Retinal pigment epithelial cell (primary cell): Measurements from ENCODE around the gene SUMO3.

Source experiments
- DNase-seq: peaks from one replicate; pipeline ENCODE4 v3.0.0-alpha.2; 2010; ENCODE audit warnings: low read depth
- H3K4me3 ChIP-seq: 2 replicates; pipeline ENCODE4 v1.5.1; 2011; ENCODE audit warnings: mild to moderate bottlenecking, low read length, control low read depth, moderate library complexity
- CTCF ChIP-seq: conservative IDR thresholded peaks from 2 replicates; pipeline ENCODE4 v1.5.1; 2011; ENCODE audit warnings: low read depth, low read length, control low read depth, inconsistent platforms

The SUMO3 gene

GRCh38 chr21:44858291-44858690 lies 40.4 kb upstream of the SUMO3 start:
- no peak overlapping the region for H3K4me3 ChIP-seq
- TF ChIP-seq CTCF: no peak
- DNase-seq: no peak

GRCh38 chr21:44857127-44857892 lies 39.4 kb upstream of the SUMO3 start:
- TF ChIP-seq CTCF: no peak
- DNase-seq: no peak
- H3K4me3 ChIP-seq: no peak overlapping the region

GRCh38 chr21:44856131-44856530 lies 38.3 kb upstream of the SUMO3 start:
- DNase-seq: no peak
- no peak overlapping the region for H3K4me3 ChIP-seq
- no peak for TF ChIP-seq CTCF

GRCh38 chr21:44855572-44855971 lies 37.7 kb upstream of the SUMO3 start:
- DNase-seq: no peak
- no peak overlapping the region for H3K4me3 ChIP-seq
- TF ChIP-seq CTCF: no peak

GRCh38 chr21:44854664-44855446 lies 37.0 kb upstream of the SUMO3 start:
- no peak for DNase-seq
- H3K4me3 ChIP-seq: no peak overlapping the region
- no peak for TF ChIP-seq CTCF

GRCh38 chr21:44854391-44854663 lies 36.5 kb upstream of the SUMO3 start:
- no peak overlapping the region for H3K4me3 ChIP-seq
- DNase-seq: no peak
- no peak for TF ChIP-seq CTCF
